Activated CD8-positive, alpha-beta memory T cell treated with anti-CD3 and anti-CD28 coated beads for 48 hours (primary cell): ENCODE results near the gene SUFU.

Experiments
- DNase-seq, 3 experiments: peaks; one replicate each; pipeline ENCODE4 v3.0.0-alpha.2; 2020; ENCODE audit warnings: low read depth in 2 of 3, low spot score in 2 of 3

Gene SUFU

GRCh38 chr10:102617041-102617440 is 113.3 kb downstream of the SUFU start:
- no peak for DNase-seq

- DNase-seq: no peak
These were observed 114.0 kb downstream of the SUFU start for GRCh38 chr10:102617816-102618215.

GRCh38 chr10:102619281-102619981 is 115.7 kb downstream of the SUFU start:
- DNase-seq: no peak

- DNase-seq: no peak
These were observed 116.4 kb downstream of the SUFU start for GRCh38 chr10:102620138-102620590.

GRCh38 chr10:102620591-102621442 is 117.0 kb downstream of the SUFU start:
- DNase-seq: no peak

- no peak for DNase-seq
These were observed 117.9 kb downstream of the SUFU start for GRCh38 chr10:102621443-102622325.

GRCh38 chr10:102624094-102624493 is 120.3 kb downstream of the SUFU start:
- no peak for DNase-seq

- no peak for DNase-seq
These were observed 121.2 kb downstream of the SUFU start for GRCh38 chr10:102624751-102625645.

GRCh38 chr10:102626026-102626685 is 122.4 kb downstream of the SUFU start:
- DNase-seq: no peak

- DNase-seq: no peak
These were observed 123.5 kb downstream of the SUFU start for GRCh38 chr10:102627291-102627735.

- DNase-seq: no peak
These were observed 124.0 kb downstream of the SUFU start for GRCh38 chr10:102627736-102628293.

GRCh38 chr10:102628451-102628911 is 124.7 kb downstream of the SUFU start:
- no peak for DNase-seq

- DNase-seq: no peak
These were observed 126.2 kb downstream of the SUFU start for GRCh38 chr10:102629661-102630614.

GRCh38 chr10:102630663-102631062 is 126.9 kb downstream of the SUFU start:
- DNase-seq: no peak

- no peak for DNase-seq
These were observed 128.0 kb downstream of the SUFU start for GRCh38 chr10:102631525-102632393.

GRCh38 chr10:102632394-102633111 is 128.8 kb downstream of the SUFU start:
- DNase-seq: no peak

- no peak for DNase-seq
These were observed 129.5 kb downstream of the SUFU start for GRCh38 chr10:102633287-102633686.
